Ovary (tissue), 9 donors: ENCODE results near the gene EMSY. TPM values are rescaled to one million over a fixed set of nuclear protein-coding genes. Genes with fewer than 3 reads are reported as not detected.

ENCODE experiments used
- DNase-seq, 5 donors: peaks; one replicate each; pipeline ENCODE4 v3.0.0-alpha.2; 2019 to 2020
- H3K27ac ChIP-seq, 2 donors: fragments of 200-600 bp; one replicate each; pipeline versions ENCODE4 v1.5.1 to v1.8.0; 2019 to 2022
- H3K27me3 ChIP-seq: fragments of 200-600 bp; one replicate; pipeline ENCODE4 v1.8.0; 2022
- H3K36me3 ChIP-seq: fragments of 200-600 bp; sonication (generic); one replicate; pipeline ENCODE4 v1.5.1; 2019
- H3K4me1 ChIP-seq: one replicate; pipeline ENCODE4 v1.8.1; 2013; ENCODE audit warnings: mild to moderate bottlenecking, moderate library complexity; ENCODE audit not compliant: insufficient read depth
- H3K4me3 ChIP-seq: fragments of 200-600 bp; sonication (generic); one replicate; pipeline ENCODE4 v1.5.1; 2017
- H3K9me3 ChIP-seq, 2 donors: fragments of 200-600 bp in 1 of 2; sonication (generic) in 1 of 2; one replicate each; pipeline versions ENCODE4 v1.5.1 to v1.8.1; 2013 to 2019; ENCODE audit warnings: mild to moderate bottlenecking in 1 of 2, moderate library complexity in 1 of 2
- EP300 ChIP-seq: sonication (generic); formaldehyde crosslinking; IDR thresholded peaks from one replicate; pipeline ENCODE4 v1.6.1; 2017; ENCODE audit warnings: antibody characterized with exemption
- POLR2A ChIP-seq: fragments of 450-650 bp; IDR thresholded peaks from one replicate; pipeline ENCODE4 v1.6.1; 2017; ENCODE audit warnings: antibody characterized with exemption, mild to moderate bottlenecking, moderate library complexity
- WGBS, 3 donors: extraction: QIAGEN DNeasy Blood & Tissue Kit in 1 of 3; methylation state at CpG; one replicate each; pipeline versions ENCODE4 v1.1.5 to v1.1.7; 2013 to 2017; 5-methylcytosine and 5-hydroxymethylcytosine counted together
- intact Hi-C, 4 donors: fragments of 100-400 bp; cut with DNase I; formaldehyde crosslinking; loops; one replicate each; pipeline versions ENCODE4 v1.11.0 to v1.15.1; 2022 to 2023
- polyA plus RNA-seq, 2 donors: library from polyadenylated mRNA; stranded (reverse); fragments of 200-250 nt in 1 of 2; fragments of 350-450 nt in 1 of 2; fragmentation: Illumina TruSeq in 1 of 2; extraction: RNeasy Lipid Tissue Mini Kit (QIAGEN cat#74804) in 1 of 2; gene quantifications; one replicate each; pipeline ENCODE4 v1.2.3, GENCODE V29; 2013 to 2014
- total RNA-seq, 7 donors: library from RNA; depleted of rRNA in 2 of 7; stranded (reverse); fragments of >200 nt in 2 of 7; fragmentation: NEBNext Ultra II Directional in 3 of 7; extraction: Animal tissue kit (Norgen Biotek cat#: 25700) in 3 of 7; gene quantifications; one replicate each; pipeline versions ENCODE4 v1.1.0 to v1.2.4, GENCODE V29; 2016 to 2023
- TF ChIP-seq, protein P1 (sequence below), 3 donors: fragments of 450-650 bp in 2 of 3; fragments of 200-600 bp in 1 of 3; IDR thresholded peaks; one replicate each; pipeline versions ENCODE4 v1.5.1 to v1.8.0; 2016 to 2022; ENCODE audit warnings: antibody characterized with exemption in 3 of 3, mild to moderate bottlenecking in 1 of 3
- donor health status: DM: no; HTN: no; CAD: no; lungs with moderate emphysema.
- donor health status: DM: no; HTN: no; CAD: no.
- donor health status: Bipolar disorder and iron deficiency.
- donor health status: DM: yes; HTN: yes; CAD: no.
- donor health status: DM: no; HTN: no; CAD: no.
- donor health status: DM: yes; HTN: yes; CAD: no.

Gene EMSY
- total and polyA plus RNA-seq, 9 donors: 8.8 to 56.0 (median 28.7) TPM

- Histone ChIP-seq H3K4me1 (no peaks in the 10 kb centered on the region), H3K27me3 (no peaks in the 10 kb centered on the region), H3K4me3 (no peak overlapping the region), H3K9me3 (no peaks in the 10 kb centered on the region), H3K27ac (no peak overlapping the region), H3K36me3 (no peaks in the 10 kb centered on the region)
- DNase-seq: no peak
- intact Hi-C loops: no loop called here
- WGBS, 3 donors: 97 to 100% (median 100%) methylated on average over 1 of the region's 1 CpG
- TF ChIP-seq POLR2A (no peak), EP300 (no peak)
- TF ChIP-seq, protein P1, sequence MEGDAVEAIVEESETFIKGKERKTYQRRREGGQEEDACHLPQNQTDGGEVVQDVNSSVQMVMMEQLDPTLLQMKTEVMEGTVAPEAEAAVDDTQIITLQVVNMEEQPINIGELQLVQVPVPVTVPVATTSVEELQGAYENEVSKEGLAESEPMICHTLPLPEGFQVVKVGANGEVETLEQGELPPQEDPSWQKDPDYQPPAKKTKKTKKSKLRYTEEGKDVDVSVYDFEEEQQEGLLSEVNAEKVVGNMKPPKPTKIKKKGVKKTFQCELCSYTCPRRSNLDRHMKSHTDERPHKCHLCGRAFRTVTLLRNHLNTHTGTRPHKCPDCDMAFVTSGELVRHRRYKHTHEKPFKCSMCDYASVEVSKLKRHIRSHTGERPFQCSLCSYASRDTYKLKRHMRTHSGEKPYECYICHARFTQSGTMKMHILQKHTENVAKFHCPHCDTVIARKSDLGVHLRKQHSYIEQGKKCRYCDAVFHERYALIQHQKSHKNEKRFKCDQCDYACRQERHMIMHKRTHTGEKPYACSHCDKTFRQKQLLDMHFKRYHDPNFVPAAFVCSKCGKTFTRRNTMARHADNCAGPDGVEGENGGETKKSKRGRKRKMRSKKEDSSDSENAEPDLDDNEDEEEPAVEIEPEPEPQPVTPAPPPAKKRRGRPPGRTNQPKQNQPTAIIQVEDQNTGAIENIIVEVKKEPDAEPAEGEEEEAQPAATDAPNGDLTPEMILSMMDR (IDR thresholded peaks at IDR 0.05): no peak
Observed at GRCh38 chr11:76524919-76525318, 80.1 kb downstream of the EMSY start.

DNA sequence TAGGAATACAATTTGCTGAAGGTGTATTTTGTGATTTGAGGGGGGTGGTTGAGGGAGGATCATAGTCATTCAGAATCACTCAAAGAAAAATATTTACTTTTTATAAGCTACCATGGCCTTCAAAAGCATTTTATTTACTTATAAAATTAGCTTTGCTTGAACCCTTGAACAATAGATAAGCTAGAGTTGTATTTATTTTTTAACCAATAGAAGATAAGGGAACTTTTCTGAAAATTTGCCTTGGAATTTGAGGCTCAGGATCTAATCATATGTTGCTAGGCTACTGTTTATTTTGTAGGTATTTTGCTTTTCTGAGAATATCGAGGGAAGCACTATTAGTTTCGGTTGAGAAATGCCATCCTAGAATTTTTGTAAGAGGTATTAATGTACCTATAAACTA, 82.1 kb downstream of the EMSY start:
- TF ChIP-seq, protein P1 (IDR thresholded peaks at IDR 0.05): no peak
- TF ChIP-seq POLR2A (no peak), EP300 (no peak)
- H3K27ac ChIP-seq: no peak overlapping the region
- no peaks in the 10 kb centered on the region for H3K9me3 ChIP-seq
- intact Hi-C loops: no loop called here
- H3K4me3 ChIP-seq: no peak overlapping the region
- H3K36me3 ChIP-seq: no peaks in the 10 kb centered on the region
- 7 to 33% (median 18%) methylated on average over 2 of the region's 2 CpGs for WGBS, 3 donors
- no peaks in the 10 kb centered on the region for H3K4me1 ChIP-seq
- no peaks in the 10 kb centered on the region for H3K27me3 ChIP-seq
- DNase-seq: no peak

DNA sequence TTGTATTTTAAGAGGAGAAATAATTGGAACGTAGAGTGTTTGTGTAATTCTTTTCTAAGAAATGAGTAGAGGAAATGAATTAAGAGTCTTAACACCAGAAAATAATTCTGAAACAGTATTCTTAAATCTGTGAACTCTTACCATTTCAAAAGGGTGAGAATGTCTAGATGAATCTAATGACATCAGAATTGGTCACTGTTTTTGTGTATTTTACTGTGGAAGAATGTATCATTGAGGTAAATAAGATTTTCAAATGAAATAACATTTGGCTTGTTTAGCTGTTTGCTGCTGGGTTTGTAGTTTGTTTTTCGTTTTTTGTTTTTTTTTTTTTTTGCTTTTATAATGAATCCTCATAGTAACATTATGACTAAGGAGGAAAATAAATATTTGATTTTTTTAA, 97.6 kb downstream of the EMSY start:
- Histone ChIP-seq H3K4me3 (no peak overlapping the region), H3K27me3 (no peaks in the 10 kb centered on the region), H3K4me1 (no peaks in the 10 kb centered on the region), H3K9me3 (no peaks in the 10 kb centered on the region), H3K36me3 (no peaks in the 10 kb centered on the region), H3K27ac (no peak overlapping the region)
- intact Hi-C loops: no loop called here
- no peak for DNase-seq
- TF ChIP-seq POLR2A: no peak
- TF ChIP-seq, protein P1 (IDR thresholded peaks at IDR 0.05): no peak
- no peak for TF ChIP-seq EP300
- WGBS, 3 donors: 45 to 81% (median 59%) methylated on average over 2 of the region's 2 CpGs

DNA sequence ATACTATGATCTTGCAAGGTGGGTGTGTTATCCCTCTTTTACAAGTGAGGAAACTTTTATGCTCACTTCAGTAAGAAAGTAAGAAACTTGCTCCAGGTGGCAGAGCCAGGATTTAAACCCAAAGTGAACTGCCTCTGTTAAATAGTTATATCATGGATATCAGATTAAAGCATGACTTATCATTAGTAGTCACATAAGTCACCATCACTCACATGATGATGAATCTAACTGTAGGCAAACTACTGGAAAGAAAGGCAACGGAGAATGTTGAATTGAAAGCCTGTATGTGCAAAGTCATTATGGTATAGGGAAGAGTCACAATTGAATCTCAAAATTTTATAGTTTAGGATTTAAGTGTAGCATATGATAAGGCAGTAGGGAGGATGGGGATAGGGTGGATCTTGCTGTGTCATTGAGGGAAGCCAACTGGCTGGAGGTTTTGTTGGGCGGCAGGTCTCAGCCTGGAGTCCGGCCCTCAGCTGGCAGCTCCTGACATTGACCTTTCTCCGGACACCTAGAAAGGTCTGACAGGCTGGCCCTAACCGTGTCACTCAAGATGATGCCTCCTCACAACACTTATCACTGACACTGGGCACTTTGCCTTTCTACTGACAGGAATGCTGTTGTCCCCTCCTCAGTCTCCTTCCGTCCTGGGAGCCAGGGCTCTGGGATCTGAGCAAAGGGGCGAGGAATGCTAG, 98.3 kb downstream of the EMSY start:
- TF ChIP-seq EP300 (no peak), POLR2A (no peak)
- TF ChIP-seq, protein P1 (IDR thresholded peaks at IDR 0.05): no peak
- no peak for DNase-seq
- 92 to 97% (median 93%) methylated on average over 7 of the region's 7 CpGs for WGBS, 3 donors
- H3K36me3 ChIP-seq: no peaks in the 10 kb centered on the region
- no peaks in the 10 kb centered on the region for H3K27me3 ChIP-seq
- H3K4me1 ChIP-seq: no peaks in the 10 kb centered on the region
- H3K9me3 ChIP-seq: no peaks in the 10 kb centered on the region
- intact Hi-C loops: no loop called here
- H3K27ac ChIP-seq: no peak overlapping the region
- H3K4me3 ChIP-seq: no peak overlapping the region
